ENCODE results near the gene ZNF350. TPM values are rescaled to one million over a fixed set of nuclear protein-coding genes. Genes with fewer than 3 reads are reported as not detected.
"Not testable (repeated sequence)": the region's sequence is repeated elsewhere in the genome, so short reads cannot be mapped to it uniquely, and the experiment has no call there.

The ZNF350 gene
- total RNA-seq, 1 donor from 2014 or later, result 5.7 TPM

DNA sequence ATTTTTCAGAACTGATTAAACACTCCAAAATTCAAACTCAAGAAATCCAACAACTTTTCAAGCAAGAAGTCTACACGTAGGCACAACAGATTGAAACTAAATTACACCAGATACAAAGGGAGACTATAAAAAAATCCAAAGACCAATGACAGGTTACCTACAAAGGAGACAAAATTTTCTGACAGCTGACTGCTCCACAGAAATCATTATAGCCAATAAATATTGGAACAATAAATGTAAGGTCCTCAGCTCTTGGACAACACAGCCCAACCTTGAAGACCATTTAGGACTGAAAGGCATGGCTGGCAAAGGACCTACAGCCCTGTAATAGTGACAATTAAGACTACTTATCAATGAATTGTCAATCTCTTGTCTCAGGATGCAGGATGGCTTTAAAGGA, 15.9 kb downstream of the ZNF350 start:
- ATAC-seq, result no peak

DNA sequence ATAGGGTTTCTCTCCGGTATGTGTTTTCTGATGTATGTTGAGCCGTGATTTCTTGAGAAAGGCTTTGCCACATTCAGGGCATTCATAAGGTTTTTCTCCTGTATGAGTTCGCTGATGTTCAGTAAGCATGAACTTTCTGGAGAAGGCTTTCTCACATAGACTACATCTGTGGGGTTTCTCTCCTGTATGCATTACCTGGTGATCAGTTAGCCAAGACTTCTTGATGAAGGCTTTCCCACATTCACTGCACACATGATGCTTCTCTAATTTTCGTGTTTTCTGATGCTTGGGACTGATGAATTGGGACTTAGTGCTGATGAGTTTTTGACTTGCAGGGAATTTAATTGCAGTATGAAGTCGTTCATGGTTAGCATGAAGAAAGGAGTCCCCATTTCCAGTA, 21.1 kb downstream of the ZNF350 start:
- no peak for ATAC-seq

DNA sequence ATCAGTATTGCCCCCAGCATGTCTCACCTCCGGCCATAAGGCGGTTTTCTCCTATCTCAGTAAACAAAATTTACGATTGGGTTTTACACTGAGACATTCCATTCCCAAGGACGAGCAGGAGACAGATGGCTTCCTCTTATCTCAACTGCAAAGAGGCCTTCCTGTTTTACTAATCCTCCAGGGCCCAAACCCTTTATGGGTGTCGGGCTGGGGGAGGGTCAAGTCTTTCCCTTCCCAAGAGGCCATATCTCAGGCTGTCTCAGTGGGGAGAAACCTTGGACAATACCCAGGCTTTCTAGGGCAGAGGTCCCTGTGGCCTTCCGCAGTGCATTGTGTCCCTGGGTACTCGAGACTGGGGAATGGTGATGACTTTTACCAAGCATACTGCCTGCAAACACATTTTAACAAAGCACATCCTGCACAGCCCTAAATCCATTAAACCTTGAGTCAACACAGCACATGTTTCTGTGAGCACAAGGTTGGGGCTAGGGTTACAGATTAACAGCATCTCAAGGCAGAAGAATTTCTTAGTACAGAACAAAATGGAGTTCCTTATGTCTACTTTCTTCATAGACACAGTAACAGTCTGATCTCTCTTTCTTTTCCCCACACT, 25.9 kb downstream of the ZNF350 start:
- ATAC-seq, result not testable (repeated sequence)

DNA sequence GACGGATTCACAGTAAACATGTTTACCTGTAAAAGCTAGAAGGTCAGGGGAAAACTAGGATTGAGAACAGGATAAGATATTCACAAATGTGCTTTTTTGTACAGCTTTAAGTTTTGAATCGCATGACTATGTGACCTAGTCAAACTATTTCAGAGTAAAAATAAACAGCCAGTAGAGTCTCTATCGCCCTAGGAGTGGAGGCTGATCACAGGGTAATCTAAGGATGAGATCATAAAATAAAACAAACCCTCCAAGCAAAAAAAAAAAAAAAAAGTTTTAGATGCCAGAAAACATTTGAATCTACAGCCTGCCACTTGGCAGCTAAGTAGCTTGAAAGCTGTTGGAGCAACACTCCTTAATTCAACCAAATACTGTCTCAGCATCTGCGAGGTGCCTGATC, 26.8 kb downstream of the ZNF350 start:
- no peak for ATAC-seq

DNA sequence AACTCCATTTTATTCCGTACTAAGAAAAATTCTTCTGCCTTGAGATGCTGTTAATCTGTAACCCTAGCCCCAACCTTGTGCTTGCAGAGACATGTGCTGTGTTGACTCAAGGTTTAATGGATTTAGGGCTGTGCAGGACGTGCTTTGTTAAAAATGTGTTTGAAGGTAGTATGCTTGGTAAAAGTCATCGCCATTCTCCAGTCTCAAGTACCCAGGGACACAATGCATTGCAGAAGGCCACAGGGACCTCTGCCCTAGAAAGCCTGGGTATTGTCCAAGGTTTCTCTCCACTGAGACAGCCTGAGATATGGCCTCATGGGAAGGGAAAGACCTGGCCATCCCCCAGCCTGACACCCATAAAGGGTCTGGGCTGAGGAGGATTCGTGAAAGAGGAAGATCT, 28.8 kb downstream of the ZNF350 start:
- ATAC-seq, result not testable (repeated sequence)

DNA sequence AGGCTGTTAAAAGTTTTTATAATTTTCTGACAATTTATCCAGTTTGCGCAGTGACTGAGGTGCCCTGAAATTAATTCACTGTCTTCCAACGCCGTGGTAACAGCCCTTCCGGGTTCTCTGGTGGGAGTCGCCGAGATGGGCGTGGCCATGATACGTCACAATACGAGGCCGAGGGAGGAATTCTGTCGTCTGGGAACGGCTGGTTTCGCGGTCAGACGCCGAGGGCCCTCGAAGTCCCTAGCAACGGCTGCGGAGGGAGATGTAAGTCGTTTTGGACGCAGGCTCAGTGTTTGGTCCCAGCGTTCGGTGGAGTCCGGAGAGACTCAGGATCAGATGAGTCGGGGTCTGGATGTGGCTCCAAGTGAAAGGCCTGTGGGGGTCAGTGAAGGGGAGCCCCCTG, 37.7 kb downstream of the ZNF350 start:
- no peak for ATAC-seq

DNA sequence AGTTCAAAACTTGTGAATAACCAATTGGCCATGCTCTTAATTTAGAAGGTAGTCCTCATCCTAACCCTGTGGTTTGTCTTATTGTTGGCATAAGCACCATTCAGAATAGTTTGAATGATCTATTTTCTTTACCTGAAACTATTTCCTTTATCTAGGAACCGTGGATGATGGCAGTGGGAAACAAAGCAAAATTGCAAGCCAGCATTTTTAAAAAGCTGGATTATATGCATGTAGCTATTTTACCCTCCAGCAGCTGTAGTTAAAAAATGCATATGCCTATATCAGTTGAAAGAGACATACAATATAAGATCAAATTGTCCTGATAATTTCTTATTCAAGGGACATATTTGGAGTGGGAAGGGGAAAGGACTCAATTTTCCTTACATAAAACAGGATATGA, 40.0 kb downstream of the ZNF350 start:
- no peak for ATAC-seq

DNA sequence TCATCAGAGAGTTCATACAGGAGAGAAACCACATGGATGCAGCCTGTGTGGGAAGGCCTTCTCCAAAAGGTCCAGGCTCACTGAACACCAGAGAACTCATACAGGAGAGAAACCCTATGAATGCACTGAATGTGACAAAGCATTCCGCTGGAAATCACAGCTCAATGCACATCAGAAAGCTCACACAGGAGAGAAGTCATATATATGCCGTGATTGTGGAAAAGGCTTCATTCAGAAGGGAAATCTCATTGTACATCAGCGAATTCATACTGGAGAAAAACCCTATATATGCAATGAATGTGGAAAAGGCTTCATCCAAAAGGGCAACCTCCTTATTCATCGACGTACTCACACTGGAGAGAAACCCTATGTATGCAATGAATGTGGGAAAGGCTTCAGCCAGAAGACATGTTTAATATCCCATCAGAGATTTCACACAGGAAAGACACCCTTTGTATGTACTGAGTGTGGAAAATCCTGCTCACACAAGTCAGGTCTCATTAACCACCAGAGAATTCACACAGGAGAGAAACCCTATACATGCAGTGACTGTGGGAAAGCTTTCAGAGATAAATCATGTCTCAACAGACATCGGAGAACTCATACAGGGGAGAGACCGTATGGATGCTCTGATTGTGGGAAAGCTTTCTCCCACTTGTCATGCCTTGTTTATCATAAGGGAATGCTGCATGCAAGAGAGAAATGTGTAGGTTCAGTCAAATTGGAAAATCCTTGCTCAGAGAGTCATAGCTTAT, 41.7 kb downstream of the ZNF350 start:
- ATAC-seq, result no peak

DNA sequence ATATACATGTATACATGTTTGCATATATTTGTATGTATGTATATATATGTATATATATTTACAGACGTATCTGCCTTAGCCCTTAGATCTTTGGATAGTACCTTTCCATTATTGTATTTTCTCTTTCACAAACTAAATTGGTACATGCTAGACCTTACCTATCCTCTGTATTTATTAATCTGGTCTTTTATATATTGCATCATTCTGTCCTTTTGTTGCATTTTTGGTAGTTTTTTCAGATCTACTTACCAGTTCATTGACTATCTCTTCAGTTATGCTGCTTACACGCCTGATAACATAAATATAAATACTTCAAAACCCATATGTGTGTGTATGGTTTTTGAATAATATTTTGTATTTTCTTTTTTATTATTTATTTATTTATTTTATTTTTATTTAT, 47.7 kb downstream of the ZNF350 start:
- no peak for ATAC-seq

DNA sequence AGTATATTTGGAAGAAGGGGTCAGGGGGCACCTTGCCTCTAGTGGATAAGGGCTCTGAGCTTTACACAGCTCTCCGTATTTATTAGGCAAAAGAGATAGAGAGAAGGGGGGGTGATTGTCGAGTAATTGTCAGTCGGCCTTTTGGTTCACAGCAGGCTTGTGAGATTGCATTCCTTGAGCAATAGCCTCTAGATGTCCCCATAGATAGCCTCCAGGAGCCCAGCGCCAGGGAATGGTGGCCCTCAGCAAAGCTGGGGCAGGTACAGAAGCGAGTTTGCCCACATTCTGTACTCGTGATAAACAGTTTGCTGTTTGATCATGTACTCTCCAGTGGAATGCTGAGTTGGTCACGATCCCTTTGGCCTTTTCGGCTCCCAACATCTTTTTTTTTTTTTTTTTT, 54.7 kb downstream of the ZNF350 start:
- ATAC-seq, result no peak

DNA sequence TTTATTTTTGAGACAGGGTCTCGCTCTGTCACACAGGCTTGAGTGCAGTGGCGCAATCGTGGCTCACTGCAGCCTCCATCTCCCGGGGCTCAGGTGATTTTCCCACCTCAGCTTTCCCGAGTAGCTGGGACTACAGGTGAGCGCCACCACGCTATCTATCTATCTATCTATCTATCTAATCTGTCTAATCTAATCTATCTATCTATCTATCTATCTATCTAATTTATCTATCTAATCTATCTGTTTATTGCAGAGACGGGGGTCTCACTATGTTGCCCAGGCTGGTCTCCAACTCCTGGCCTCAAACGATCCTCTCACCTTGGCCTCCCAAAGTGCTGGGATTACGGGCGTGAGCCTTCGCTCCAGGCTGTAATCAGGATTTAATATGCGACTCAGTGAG, 58.8 kb downstream of the ZNF350 start:
- no peak for ATAC-seq

DNA sequence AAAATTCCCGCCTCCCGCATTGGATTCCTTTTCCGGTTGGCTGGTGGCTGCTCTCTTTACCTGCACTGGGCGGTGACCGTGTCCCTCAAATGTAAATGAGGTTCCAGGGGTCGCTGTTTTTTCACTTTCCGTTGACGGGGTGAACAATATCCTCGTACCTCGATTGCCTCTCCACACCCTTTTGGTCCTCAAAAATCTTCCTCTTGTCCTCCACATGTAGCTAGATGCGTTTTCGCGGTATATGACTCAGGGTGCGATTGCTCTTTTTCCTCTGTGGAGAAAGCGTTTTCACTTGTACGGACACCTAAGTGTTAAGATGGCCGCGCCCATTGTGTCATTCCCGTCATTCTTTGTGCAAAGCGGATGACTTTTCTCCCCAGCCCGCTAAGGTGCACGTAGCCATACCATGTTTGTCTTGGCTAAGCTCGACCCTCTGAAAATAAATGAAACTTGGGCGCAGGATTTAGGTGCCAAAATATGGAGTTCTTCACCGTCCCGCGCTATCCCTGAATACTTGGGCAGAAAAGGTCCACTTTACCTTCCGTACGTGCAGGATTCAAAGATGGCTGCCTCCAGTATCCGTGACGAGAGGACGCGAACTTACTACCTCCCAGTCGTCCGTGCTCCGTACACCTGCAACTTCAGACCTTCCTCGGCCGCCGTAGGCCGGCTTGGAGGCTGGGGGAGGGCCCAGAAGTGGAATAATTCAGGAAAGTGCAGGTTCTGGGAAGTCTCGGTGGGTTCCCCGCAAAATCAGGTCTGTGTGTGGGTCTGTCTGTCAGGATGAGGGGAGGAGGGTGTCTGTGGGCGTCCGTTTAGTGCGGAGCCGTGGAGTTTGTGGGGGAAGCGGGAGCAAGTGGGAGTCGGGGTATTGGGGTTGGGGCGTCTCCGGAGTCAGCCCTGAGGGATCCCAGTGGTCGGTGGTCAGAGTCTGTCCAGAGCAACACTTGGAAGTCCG, 59.6 kb downstream of the ZNF350 start, which contains the start of gene ZNF613:
Gene ZNF613 (plus strand): TSS at position 689 of the 958 bp plus-strand sequence. CDS start 8,749 bp downstream, outside the sequence.
- ATAC-seq, result peak; percentile 97

DNA sequence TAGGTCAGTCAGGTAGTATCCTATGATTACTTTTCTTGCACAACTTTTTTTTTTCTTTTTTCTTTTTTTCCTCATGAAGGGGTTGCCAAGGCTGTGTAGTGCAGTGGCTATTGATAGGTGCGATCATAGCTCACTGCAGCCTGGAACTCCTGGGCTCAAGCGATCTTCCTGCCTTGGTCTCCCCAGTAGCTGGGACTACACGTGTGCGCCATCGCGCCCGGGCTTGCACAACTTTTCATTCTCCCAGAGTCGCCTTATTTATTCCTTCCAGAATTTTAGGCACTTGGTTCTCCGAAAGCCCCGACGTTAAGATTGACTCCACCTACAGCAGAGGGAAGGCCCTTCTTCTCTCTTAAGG, 60.2 kb downstream of the ZNF350 start:
- ATAC-seq, result no peak

DNA sequence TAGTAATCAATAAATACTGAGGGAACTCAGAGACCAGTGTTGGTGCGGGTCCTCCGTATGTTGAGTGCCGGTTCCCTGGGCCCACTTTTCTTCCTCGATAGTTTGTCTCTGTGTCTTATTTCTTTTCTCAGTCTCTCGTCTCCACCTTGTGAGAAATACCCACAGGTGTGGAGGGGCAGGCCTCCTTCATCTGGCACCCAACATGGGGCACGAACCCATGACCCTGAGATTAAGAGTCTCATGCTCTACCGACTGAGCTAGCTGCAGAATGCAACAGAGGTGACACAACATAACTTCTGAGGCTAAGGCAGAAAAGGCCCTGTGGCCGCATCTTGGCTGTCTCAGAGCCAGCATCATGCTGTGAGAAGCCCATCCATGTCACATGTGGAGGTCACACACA, 64.7 kb downstream of the ZNF350 start:
- ATAC-seq, result no peak

DNA sequence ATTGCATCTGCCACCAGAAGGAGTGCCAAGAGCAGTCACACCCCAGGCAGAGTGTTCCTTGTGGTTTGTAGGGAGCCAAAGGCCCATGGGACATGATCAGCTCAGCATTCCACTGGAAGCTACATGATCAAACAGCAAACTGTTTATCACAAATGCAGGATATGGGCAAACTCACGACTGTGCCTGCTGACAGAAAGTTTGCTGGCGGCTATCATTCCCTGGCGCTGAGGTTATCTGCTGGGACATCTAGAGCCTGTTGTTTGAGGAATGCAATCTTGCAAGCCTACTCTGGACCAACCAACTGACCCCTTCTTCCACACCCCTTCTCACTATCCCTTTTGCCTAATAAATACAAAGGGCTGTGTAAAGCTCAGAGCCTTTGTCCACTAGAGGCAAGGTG, 67.0 kb downstream of the ZNF350 start:
- no peak for ATAC-seq

DNA sequence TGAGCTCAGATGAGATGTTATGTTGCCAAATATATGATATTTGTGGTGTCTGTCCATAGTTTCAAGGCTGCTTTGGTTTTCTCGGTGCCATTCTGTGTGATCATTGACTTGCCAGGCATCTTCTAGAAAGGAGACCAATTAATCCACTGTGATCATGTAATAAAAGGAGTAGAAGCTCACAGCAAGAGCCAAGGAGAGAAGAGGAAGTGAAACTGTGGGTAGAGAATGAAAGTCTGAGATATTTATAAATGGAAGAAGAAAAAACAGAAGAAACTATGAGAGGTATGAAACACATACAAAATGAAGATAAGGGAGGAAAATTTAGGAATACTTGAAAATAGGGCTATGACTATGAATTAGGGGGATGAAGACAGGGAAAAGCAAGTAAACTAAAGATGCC, 70.5 kb downstream of the ZNF350 start:
- ATAC-seq, result no peak

DNA sequence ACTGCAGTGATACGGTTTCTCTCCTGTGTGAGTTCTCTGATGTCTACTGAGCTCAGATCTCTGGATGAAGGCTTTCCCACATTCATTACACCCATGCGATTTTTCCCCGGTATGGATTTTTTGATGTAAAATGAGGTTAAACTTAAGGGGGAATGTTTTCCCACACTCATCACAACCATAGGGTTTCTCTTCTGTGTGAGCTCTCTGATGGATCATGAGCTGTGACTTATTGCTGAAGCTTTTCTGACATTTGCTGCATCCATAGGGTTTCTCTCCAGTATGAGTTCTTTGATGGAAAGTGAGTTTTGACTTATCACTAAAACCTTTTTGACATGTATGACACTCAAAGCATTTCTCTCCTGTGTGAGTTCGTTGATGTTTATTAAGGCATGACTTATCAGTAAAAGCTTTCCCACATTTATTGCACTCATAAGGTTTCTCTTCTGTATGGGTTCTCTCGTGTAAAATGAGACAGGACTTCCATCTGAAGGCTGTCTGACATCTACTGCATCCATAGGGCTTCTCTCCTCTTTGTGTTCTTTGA, 71.2 kb downstream of the ZNF350 start:
- ATAC-seq, result no peak

Other genes starting within 250 kb of the ZNF350 start
- 1.2 TPM for gene FPR1, start 235.0 kb downstream of the ZNF350 start, total RNA-seq
- gene FPR2, start 225.7 kb downstream of the ZNF350 start, total RNA-seq, result 0.36 TPM
- 1.00 TPM for gene FPR3, start 191.7 kb downstream of the ZNF350 start, total RNA-seq
- 2.8 TPM for gene ZNF577, start 98.9 kb downstream of the ZNF350 start, total RNA-seq
- 5.4 TPM for gene ZNF649, start 81.8 kb downstream of the ZNF350 start, total RNA-seq
- 3.5 TPM for gene ZNF613, start 59.4 kb downstream of the ZNF350 start, total RNA-seq
- gene ZNF615, start 21.4 kb upstream of the ZNF350 start, total RNA-seq, result 5.2 TPM
- 3.6 TPM for gene ZNF614, start 41.5 kb upstream of the ZNF350 start, total RNA-seq
- 5.9 TPM for gene ZNF432, start 62.0 kb upstream of the ZNF350 start, total RNA-seq
- gene ZNF841, start 108.9 kb upstream of the ZNF350 start, total RNA-seq, result 8.2 TPM
- gene ZNF616, start 153.1 kb upstream of the ZNF350 start, total RNA-seq, result 5.7 TPM
- 7.9 TPM for gene ZNF836, start 184.8 kb upstream of the ZNF350 start, total RNA-seq
- gene PPP2R1A, start 203.2 kb upstream of the ZNF350 start, total RNA-seq, result 168 TPM